NCI-H187 treated with DMSO at 0.1 percent for 48 hours (cell line): Measurements from ENCODE around the gene PRPF40A.
"Not testable (repeated sequence)": the region's sequence is repeated elsewhere in the genome, so short reads cannot be mapped to it uniquely, and the experiment has no call there.

Experiments
- DNase-seq: peaks from one replicate; lab custom pipeline; 2025; lab: John Stamatoyannopoulos, UW

The PRPF40A gene

DNA sequence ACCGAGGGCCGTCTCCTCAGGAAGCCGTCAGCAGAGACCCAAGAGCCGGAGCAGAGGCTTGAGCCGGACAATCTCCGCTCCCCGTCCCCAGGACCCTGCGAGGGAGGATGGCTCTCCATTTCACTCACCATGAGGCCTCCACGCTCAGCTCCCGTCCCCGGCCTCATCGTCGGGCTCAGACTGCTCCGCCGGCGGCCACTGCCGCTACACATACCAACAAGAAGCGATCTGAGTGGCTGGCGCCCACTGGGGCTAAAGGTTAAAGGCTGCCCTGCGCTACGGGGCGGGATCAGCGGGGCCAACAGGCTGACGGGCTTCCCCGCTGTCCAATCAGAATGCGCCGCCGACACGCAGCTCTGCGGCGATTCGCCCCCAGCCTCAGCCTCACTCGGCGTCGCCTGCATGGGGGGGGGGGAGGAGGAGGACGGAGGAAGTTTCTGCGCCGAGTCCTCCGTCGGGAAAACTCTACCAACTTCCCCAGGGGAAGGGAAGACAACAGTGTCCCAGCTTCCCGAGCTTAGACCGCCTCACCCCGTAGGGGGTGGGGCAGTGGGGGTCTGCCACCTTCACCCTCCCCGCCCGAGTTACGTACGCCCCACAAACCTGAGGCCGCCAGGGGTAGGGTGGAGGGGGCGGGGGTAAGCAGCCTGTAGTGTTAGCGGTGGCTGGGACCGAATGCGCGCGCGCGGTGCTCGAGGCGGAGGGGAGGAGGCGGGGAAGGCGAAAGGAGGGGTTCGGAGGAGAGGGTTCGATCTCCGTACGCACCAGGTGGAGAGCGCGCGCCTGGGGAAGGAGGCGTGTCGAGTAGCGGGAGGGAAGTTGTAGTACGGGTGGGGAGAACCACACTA lies at the start of gene PRPF40A:
TSS of gene PRPF40A (minus strand) at position 234 of the 848 bp plus-strand sequence. CDS start at position 212, 22 bp downstream.
- peak; percentile 47 for DNase-seq

DNA sequence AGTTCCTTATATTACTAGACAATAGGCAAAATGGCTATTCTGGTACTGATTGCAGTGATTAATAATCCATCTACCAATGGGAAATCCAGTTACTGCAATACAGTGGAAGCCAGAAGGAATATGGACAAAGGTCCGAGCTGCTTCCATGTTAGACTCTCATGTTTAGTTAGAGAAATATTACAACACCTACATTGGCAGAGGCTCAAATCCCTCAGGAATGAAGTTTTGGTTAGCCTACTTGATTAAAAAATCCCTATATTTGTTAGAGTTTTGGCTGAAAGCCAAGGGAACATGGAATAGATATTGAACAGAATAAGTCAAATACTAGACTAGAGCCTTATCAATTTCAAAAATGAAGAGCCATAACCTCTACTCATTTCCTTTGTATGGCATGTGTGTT lies 49.7 kb upstream of the PRPF40A start:
- DNase-seq, result no peak

DNA sequence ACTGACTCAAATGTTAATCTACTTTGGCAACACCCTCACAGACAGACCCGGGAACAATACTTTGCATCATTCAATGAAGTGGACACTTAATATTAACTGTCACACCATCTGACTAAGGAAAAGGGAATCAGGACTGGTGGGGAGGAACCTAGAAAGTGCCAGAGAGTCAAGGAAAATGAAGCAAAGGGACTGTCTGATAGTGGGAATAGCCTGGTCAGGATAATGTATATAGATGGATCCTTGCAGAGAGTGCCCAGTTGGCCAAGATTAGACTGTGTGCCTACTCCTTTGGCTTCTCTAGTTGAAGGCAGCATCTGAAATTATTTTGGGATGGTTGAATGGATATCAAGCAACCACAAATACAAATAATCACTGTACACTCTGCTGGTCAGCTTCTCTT lies 46.4 kb upstream of the PRPF40A start:
- no peak for DNase-seq

DNA sequence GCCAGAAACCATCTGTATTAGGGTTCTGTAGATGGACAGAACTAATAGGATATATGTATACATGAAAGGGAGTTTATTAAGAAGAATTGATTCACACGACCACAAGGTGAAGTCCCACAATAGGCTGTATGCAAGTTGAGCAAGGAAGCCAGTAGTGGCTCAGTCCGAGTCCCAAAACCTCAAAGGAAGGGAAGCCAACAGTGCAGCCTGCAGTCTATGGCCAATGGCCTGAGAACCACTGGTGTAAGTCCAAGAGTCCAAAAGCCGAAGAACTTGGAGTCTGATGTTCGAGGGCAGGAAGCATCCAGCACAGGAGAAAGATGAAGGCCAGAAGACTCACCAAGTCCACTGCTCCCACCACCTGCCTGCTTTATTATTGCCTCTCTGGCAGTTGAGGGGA lies 45.9 kb upstream of the PRPF40A start:
- not testable (repeated sequence) for DNase-seq

- no peak for DNase-seq
These were observed 44.9 kb upstream of the PRPF40A start for GRCh38 chr2:152762202-152762601.

- DNase-seq, result no peak
These were observed 44.0 kb upstream of the PRPF40A start for GRCh38 chr2:152761214-152761613.

- DNase-seq, result no peak
These were observed 42.2 kb upstream of the PRPF40A start for GRCh38 chr2:152759290-152760072.

GRCh38 chr2:152755029-152755428 lies 37.8 kb upstream of the PRPF40A start:
- DNase-seq, result no peak

DNA sequence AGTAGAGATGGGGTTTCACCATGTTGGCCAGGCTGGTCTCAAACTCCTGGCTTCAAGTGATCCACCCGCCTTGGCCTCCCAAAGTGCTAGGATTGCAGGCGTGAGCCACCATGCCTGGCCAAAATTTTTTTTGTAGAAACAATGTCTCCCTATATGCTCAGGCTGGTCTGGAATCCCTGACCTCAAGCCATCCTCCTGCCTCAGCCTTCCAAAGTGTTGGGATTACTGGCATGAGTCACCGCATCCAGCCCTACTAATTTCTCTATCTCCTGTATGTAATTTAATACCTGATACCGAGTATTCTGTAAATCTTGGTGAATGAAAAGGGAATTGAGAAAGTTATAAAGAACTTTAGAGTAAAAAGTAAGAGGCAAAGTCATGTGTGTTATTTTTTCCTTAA lies 30.5 kb upstream of the PRPF40A start:
- not testable (repeated sequence) for DNase-seq

DNA sequence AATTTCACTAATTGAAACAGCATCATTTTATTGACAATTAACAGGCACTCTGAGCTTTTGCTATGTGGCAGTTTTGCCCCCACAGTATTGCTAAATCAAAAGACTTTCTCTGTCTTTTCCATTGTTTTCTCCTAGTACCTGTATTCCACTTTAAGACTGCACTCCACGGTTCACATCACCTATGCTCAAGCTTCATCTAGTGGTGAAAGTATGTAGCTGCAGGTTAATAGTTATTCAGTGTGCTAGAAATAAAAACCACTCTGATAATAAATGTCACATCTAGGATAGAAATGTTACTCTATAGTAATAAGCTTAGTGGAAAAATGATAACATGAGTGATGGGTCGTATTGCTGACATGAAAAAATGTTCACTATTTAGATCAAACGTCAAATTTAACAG lies 25.7 kb upstream of the PRPF40A start:
- DNase-seq, result no peak

DNA sequence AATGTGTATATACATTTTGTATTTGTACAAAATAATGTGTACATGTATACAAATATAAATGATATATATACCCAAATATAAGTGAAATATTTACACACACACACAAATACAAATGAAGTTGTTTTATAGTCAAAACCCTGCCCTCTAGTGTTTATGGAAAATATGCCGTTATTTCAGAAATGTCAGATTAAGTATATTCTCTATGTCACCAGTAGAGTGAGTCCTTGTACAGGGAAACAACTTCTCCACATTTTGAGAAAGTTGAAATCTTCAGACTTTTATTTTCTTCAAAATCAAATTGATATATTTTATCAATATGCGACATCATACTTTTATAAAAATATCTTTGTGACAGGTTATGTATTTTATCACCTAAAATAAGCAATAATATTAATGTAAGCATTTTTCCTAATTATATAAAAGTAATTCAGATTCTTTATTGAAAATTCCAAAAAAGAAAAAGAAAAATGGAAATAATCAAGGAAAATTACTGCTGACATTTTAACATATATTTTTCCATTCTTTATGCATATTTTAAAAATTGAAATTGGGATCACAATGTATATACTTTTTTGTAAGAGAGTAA lies 23.6 kb upstream of the PRPF40A start:
- no peak for DNase-seq

- not testable (repeated sequence) for DNase-seq
These were observed 22.4 kb upstream of the PRPF40A start for GRCh38 chr2:152739705-152740104.

DNA sequence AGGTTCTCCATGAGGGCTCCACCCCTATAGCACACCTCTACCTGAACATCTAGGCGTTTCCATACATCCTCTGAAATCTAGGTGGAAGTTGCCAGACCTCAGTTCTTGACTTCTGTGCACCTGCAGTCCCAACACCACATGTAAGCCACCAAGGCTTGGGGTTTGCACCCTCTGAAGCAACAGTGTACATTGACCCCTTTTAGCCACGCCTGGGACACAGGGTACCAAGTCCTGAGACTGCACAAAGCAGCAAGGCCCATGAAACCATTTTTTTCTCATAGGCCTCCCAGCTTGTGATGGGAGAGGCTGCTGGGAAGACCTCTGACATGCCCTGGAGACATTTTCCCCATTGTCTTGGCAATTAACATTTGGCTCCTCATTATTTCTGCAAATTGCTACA lies 21.2 kb upstream of the PRPF40A start:
- DNase-seq, result no peak

- not testable (repeated sequence) for DNase-seq
These were observed 20.2 kb upstream of the PRPF40A start for GRCh38 chr2:152737509-152737908.

DNA sequence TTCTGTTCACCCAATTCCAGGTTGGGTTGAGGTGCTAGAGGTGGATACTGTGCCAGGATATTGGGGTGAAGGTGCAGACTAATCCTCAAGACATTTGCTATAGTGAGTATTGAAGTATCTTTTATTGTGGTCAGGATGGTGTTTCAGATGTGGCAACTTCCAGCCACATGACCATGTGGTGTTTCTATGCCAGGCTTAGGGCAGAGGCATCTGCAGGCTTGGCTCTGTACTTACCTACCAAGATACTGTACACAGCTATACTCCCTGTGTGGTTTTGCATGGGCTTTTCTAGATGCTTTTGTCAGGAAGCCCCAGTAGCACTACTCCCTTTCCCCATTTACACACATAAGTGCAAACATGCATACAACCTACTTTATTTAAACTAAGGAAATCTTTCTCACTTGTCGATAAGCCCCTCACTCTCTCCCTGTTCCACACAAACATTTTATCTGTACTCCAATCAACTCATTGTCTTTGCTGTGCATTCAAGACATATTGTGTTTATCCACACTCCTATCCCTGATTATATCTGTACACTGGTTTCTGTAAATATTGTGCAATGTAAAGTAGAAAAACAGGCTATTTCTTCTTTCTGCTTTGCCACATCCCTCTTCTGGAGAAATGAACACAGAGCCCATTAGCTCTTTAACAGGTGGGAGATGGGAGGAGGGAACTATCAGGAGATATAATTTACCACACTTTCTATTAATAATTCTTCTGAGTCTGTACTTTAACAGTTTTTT lies 13.5 kb upstream of the PRPF40A start:
- DNase-seq, result no peak

DNA sequence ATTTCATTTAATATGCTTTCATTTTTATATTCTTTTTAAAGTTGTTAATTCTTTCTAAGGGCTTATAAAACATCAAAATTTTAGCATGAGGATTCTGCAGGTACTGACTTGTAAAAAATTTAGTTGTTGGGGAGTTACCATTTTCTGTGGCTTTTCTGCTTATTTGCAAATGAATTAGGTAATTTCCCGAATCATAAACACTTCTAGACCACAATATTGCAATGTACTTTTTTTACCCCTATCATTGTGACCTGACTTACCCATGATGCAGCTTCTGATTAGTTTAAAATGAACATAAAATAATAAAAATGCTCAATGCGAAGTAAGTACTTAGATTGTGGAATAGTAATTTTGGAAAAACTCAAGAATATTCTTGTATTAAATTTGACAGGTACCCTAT lies 12.6 kb upstream of the PRPF40A start:
- DNase-seq, result no peak

GRCh38 chr2:152723918-152724317 lies 6.7 kb upstream of the PRPF40A start:
- no peak for DNase-seq

DNA sequence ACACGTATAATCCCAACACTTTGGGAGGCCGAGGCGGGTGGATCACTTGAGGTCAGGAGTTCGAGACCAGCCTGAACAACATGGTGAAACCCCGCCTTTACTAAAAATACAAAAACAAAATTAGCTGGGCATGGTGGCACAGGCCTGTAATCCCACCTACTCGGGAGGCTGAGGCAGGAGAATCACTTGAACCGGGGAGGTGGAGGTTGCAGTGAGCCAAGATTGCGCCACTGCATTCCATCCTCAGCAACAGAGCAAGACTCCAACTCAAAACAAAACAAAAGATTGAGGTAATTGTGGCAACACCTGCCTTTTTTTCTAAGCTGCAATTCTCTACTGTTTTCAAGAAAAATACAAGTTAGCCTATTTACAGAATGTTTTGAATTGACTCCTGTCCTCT lies 5.4 kb upstream of the PRPF40A start:
- DNase-seq, result not testable (repeated sequence)

DNA sequence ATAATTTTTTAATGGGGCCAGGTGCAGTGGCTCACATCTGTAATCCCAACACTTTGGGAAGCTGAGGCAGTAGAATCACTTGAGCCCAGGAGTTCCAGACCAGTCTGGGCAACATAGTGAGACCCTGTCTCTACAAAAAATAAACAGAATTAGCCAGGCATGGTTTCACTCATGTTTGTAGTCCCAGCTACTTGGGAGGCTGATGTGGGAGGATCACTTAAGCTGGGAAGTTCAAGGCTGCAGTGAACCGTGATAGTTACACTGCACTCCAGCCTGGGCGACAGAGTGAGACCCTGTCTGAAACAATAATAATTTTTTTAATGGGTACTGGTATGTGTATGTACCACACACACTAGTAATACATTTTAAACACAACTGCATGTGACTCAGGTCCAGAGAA lies 3.5 kb upstream of the PRPF40A start:
- no peak for DNase-seq

DNA sequence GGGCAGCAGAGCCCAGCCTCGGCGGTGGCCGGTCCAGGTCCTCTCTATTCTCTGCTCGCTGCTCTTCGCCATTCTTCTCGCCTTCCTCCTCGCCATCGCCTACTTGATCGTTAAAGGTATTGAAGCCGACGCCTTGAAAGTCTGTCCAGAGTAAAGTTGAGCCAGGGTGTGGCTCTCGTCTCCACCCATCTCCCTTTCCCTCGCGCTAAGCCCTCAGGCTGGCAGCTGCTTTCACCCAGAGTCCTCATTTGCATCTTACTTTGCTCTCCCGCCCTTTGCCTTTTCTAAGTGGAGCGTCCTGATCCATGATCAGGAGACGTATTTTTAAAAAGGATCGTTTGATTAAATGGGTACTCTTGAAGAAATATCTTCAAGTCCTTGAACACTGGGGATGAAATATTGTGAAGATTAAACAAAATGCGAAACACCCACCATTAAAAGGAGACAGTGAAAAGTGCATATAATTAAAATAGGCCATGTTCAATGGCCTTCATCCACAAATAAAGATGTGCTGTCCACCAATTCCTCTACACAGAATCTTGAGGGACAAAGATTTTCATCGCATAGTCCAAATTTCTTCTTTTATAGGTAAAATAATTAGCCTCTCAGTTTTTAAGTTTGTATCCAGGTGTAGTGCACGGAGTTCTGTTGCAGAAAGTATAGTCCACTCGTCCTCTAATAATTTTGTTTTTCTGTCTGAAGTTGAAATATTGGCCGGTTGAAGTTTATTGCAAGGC lies 1.8 kb upstream of the PRPF40A start:
- DNase-seq, result no peak
